Upper lobe of left lung (tissue), 6 donors: Measurements from ENCODE around the gene PEX14. TPM values are rescaled to one million over a fixed set of nuclear protein-coding genes. Genes with fewer than 3 reads are reported as not detected.

Experiments used
- ATAC-seq, 2 donors: fragments of 200-7000 bp; cut with Tn5 transposase; one replicate each; pipeline ENCODE4 v1.9.1; 2022; ENCODE audit warnings: mild to moderate bottlenecking in 2 of 2, moderate library complexity in 2 of 2; ENCODE audit not compliant: low FRiP score in 2 of 2
- DNase-seq, 2 donors: peaks; one replicate each; pipeline ENCODE4 v3.0.0-alpha.2; 2019 to 2020
- H3K27ac ChIP-seq, 4 donors: fragments of 200-600 bp; sonication (generic); one replicate each; pipeline ENCODE4 v1.5.1; 2016 to 2019
- H3K27me3 ChIP-seq, 4 donors: fragments of 200-600 bp; sonication (generic); one replicate each; pipeline ENCODE4 v1.5.1; 2017 to 2019
- H3K36me3 ChIP-seq, 4 donors: fragments of 200-600 bp; sonication (generic); one replicate each; pipeline ENCODE4 v1.5.1; 2016 to 2019
- H3K4me1 ChIP-seq, 4 donors: fragments of 200-600 bp; sonication (generic); one replicate each; pipeline ENCODE4 v1.5.1; 2018 to 2019
- H3K4me3 ChIP-seq, 4 donors: fragments of 200-600 bp; sonication (generic); one replicate each; pipeline ENCODE4 v1.5.1; 2017 to 2019; ENCODE audit warnings: mild to moderate bottlenecking in 2 of 4, moderate library complexity in 1 of 4
- H3K9me3 ChIP-seq, 4 donors: fragments of 200-600 bp; sonication (generic); one replicate each; pipeline ENCODE4 v1.5.1; 2018 to 2019
- EP300 ChIP-seq, 4 donors: sonication (generic); formaldehyde crosslinking; IDR thresholded peaks; one replicate each; pipeline ENCODE4 v1.5.1; 2017; ENCODE audit warnings: antibody characterized with exemption in 4 of 4, control low read depth in 2 of 4
- POLR2A ChIP-seq, 4 donors: fragments of 450-650 bp; IDR thresholded peaks; one replicate each; pipeline ENCODE4 v1.5.1; 2016 to 2017; ENCODE audit warnings: antibody characterized with exemption in 4 of 4, mild to moderate bottlenecking in 2 of 4
- POLR2AphosphoS5 ChIP-seq, 2 donors: sonication (generic); formaldehyde crosslinking; IDR thresholded peaks; one replicate each; pipeline ENCODE4 v1.5.1; 2017; ENCODE audit warnings: antibody characterized with exemption in 2 of 2
- WGBS, 2 donors: methylation state at CpG; one replicate each; pipeline ENCODE4 v1.1.5; 2017 to 2018; 5-methylcytosine and 5-hydroxymethylcytosine counted together
- total RNA-seq, 6 donors: library from RNA; depleted of rRNA in 4 of 6; stranded (reverse); fragments of >200 nt in 4 of 6; gene quantifications; one replicate each; pipeline versions ENCODE4 v1.1.0 to v1.2.1, GENCODE V29; 2016 to 2021
- TF ChIP-seq, protein P1 (sequence below), 6 experiments: fragments of 450-650 bp in 4 of 6; fragments of 200-600 bp in 2 of 6; sonication (generic) in 2 of 6; IDR thresholded peaks; one replicate each; pipeline ENCODE4 v1.5.1; 2016 to 2019; ENCODE audit warnings: antibody characterized with exemption in 6 of 6
- donor health status: DM: no; HTN: no; CAD: no; lungs with moderate emphysema.
- donor health status: DM: no; HTN: yes; CAD: no; lungs with severe emphysema.

The PEX14 gene
- total RNA-seq, 6 donors from 2014 or later = 21.2 to 43.0 (median 29.9) TPM

GRCh38 chr1:10610901-10611600 is 136.3 kb downstream of the PEX14 start:
- DNase-seq (peak in 1 of 2 donors; percentile 6), ATAC-seq (no peak)
- H3K9me3 ChIP-seq = no peaks in the 10 kb centered on the region
- TF ChIP-seq POLR2A (IDR thresholded peaks at IDR 0.05) (no peak), POLR2AphosphoS5 (IDR thresholded peaks at IDR 0.05) (no peak), EP300 (IDR thresholded peaks at IDR 0.05) (no peak)
- TF ChIP-seq, protein P1, sequence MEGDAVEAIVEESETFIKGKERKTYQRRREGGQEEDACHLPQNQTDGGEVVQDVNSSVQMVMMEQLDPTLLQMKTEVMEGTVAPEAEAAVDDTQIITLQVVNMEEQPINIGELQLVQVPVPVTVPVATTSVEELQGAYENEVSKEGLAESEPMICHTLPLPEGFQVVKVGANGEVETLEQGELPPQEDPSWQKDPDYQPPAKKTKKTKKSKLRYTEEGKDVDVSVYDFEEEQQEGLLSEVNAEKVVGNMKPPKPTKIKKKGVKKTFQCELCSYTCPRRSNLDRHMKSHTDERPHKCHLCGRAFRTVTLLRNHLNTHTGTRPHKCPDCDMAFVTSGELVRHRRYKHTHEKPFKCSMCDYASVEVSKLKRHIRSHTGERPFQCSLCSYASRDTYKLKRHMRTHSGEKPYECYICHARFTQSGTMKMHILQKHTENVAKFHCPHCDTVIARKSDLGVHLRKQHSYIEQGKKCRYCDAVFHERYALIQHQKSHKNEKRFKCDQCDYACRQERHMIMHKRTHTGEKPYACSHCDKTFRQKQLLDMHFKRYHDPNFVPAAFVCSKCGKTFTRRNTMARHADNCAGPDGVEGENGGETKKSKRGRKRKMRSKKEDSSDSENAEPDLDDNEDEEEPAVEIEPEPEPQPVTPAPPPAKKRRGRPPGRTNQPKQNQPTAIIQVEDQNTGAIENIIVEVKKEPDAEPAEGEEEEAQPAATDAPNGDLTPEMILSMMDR (IDR thresholded peaks at IDR 0.05) = no peak
- no peaks in the 10 kb centered on the region for H3K27me3 ChIP-seq
- H3K27ac ChIP-seq = no peak overlapping the region
- 97 to 98% methylated on average over 6 of the region's 6 CpGs for WGBS, 2 donors
- H3K4me1 ChIP-seq = no peaks in the 10 kb centered on the region
- H3K36me3 ChIP-seq = no peaks in the 10 kb centered on the region
- H3K4me3 ChIP-seq = no peak overlapping the region

DNA sequence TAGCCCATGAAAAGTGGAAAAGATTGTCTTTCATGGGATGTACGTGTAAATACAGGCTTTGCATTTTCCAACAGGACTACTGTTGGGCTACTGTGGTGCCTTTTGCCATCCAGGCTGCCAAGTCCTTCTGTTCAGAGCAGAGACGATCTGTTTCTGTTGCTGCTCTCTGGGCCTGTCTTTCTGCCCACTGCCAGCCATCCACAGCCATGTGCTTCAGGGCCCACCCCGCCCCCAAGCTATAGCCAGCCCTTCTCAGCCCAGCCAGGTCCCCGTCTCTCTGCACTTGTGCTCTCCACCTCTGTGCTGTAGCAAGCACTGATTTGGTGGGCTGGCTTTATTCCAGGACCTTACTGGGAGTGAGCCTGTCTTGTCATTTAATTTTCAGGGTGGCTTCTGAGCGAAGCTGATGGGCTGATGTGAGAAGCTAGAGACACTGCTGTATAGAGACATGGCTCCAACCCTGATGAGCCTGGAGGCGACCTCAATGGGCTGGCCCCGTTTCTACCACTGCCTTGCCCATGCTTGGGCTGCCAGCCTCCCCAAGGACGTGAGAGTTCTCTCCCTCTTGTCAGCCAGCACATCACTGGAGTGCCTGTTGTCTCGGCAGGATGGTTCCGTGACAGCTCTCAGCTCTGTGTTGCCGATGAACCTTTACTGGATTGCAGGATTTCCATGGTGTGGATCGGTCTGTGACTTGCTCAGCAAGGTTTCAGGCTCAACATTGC is 137.8 kb downstream of the PEX14 start:
- H3K36me3 ChIP-seq = no peaks in the 10 kb centered on the region
- no peak for TF ChIP-seq POLR2AphosphoS5 (IDR thresholded peaks at IDR 0.05)
- TF ChIP-seq, protein P1 (IDR thresholded peaks at IDR 0.05) = no peak
- no peak for TF ChIP-seq EP300 (IDR thresholded peaks at IDR 0.05)
- TF ChIP-seq POLR2A (IDR thresholded peaks at IDR 0.05) = no peak
- H3K27me3 ChIP-seq = no peaks in the 10 kb centered on the region
- ATAC-seq (no peak), DNase-seq (peak in 1 of 2 donors; percentile 3)
- 89 to 97% methylated on average over 11 to 12 of the region's 12 CpGs for WGBS, 2 donors
- H3K4me3 ChIP-seq = no peak overlapping the region
- H3K27ac ChIP-seq = no peak overlapping the region
- H3K9me3 ChIP-seq = no peaks in the 10 kb centered on the region
- H3K4me1 ChIP-seq = no peaks in the 10 kb centered on the region

- Histone ChIP-seq H3K27me3 (no peaks in the 10 kb centered on the region), H3K9me3 (no peaks in the 10 kb centered on the region), H3K27ac (no peak overlapping the region), H3K36me3 (peaks cover 0 to 2% (median 1%) of the 10 kb centered on the region in 4 donors), H3K4me1 (no peaks in the 10 kb centered on the region), H3K4me3 (no peak overlapping the region)
- WGBS, 2 donors = 97% methylated on average over 5 to 10 of the region's 10 CpGs
- DNase-seq (no peak), ATAC-seq (no peak)
- TF ChIP-seq POLR2AphosphoS5 (IDR thresholded peaks at IDR 0.05) = no peak
- TF ChIP-seq POLR2A (IDR thresholded peaks at IDR 0.05) = no peak
- TF ChIP-seq EP300 (IDR thresholded peaks at IDR 0.05) = no peak
- TF ChIP-seq, protein P1 (IDR thresholded peaks at IDR 0.05) = no peak
These were observed 138.6 kb downstream of the PEX14 start for GRCh38 chr1:10613340-10613739.

DNA sequence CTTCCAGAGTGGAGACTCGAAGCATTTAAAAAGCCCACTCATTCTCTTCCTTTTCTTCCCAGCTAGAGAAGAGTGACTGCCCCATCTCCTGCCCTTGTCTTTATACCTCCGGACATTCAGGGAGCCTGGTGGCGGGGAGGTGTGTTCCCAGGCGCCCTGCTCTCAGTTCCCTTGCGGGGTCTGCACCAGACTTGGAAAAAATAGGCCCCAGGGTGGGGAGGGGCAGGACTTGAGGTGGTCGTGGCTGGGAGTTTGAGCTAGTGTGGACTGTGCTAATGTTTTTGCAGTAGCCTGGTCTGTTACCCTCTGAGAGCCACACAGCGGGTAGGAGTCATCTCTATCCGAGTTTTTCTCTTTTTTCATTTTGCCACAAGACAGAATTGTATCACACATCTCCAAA is 139.1 kb downstream of the PEX14 start:
- Histone ChIP-seq H3K4me3 (no peak overlapping the region), H3K9me3 (no peaks in the 10 kb centered on the region), H3K4me1 (no peaks in the 10 kb centered on the region), H3K36me3 (peaks cover 0 to 3% (median 1%) of the 10 kb centered on the region in 4 donors), H3K27me3 (no peaks in the 10 kb centered on the region), H3K27ac (no peak overlapping the region)
- WGBS, 2 donors = 96% methylated on average over 8 of the region's 8 CpGs
- DNase-seq = no peak
- TF ChIP-seq POLR2AphosphoS5 (IDR thresholded peaks at IDR 0.05) = no peak
- no peak for TF ChIP-seq EP300 (IDR thresholded peaks at IDR 0.05)
- TF ChIP-seq, protein P1 (IDR thresholded peaks at IDR 0.05) = no peak
- TF ChIP-seq POLR2A (IDR thresholded peaks at IDR 0.05) = no peak
- no peak for ATAC-seq
